Measurements from ENCODE around the gene COTL1. TPM values are rescaled to one million over a fixed set of nuclear protein-coding genes. Genes with fewer than 3 reads are reported as not detected.

Gene COTL1
- polyA plus RNA-seq, 4 donors: 125 to 169 (median 148) TPM

Other genes starting within 250 kb of the COTL1 start
- 1 to 10 TPM in 2 of 4 donors, under 1 TPM in 2; 0.62 to 2.2 (median 1.1) TPM for gene ATP2C2, start 249.5 kb downstream of the COTL1 start, polyA plus RNA-seq (ENCODE audit: insufficient read length in 4 of 4)
- 10 to 100 TPM; 18.9 to 20.2 (median 19.7) TPM for gene MEAK7, start 113.4 kb downstream of the COTL1 start, polyA plus RNA-seq (ENCODE audit: insufficient read length in 4 of 4)
- gene KLHL36, start 30.4 kb upstream of the COTL1 start, polyA plus RNA-seq (ENCODE audit: insufficient read length in 4 of 4): 10 to 100 TPM; 22.4 to 34.5 (median 29.4) TPM
- gene USP10, start 81.9 kb upstream of the COTL1 start, polyA plus RNA-seq (ENCODE audit: insufficient read length in 4 of 4): 100 to 1,000 TPM; 106 to 121 (median 111) TPM
- gene CRISPLD2, start 201.9 kb upstream of the COTL1 start, polyA plus RNA-seq (ENCODE audit: insufficient read length in 4 of 4): 1 to 10 TPM; 7.2 to 8.3 (median 8.0) TPM

All from left renal cortex interstitium (tissue), 4 donors.